ENCODE data around the gene ZIC5.
A peak's percentile ranks its signal among the peaks of the same experiment; 100 is the strongest.
"Not testable (repeated sequence)": the region's sequence is repeated elsewhere in the genome, so short reads cannot be mapped to it uniquely, and the experiment has no call there.

The ZIC5 gene

DNA sequence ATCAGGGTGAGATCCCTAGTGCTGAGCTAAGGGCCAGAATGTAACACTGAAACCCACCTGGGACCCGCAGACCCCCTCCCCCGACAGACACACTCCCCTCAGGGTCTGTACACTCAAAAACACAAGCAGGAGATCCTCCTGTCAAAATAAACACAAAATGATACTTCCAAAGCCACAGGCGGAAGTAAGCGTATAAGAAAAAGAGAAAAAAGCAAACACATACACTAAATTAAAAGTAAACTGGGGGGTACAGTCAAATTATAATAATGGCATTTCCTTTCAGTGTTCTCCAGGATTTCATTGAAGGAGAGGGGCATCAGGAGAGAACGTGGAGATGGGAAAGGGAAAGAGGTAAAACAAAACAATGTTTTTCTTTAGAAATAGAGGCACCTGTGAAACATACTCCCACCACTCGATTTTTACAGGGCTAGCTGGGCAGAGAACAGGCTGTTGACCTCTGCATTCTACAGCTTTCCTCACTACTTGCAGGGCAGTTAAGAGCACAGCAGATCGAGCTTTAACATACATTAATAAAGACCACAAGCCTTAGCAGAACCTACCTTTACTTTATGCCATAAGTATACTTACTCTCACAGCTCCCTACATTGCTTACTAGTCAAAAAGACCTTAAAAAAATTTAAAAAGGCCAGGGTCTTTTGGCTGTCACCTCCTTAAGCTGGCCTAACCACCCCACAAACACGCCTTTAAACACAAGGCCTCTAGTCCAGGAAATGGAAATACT, 5.3 kb downstream of the ZIC5 start:
- in situ Hi-C loops (cut with MboI; ENCODE audit: low pct_unique_long_range_greater_than_20kb, low sequenced_read_pairs), result no loop called here
- no peak for DNase-seq

GRCh38 chr13:99965329-99966000, 6.1 kb downstream of the ZIC5 start:
- in situ Hi-C loops (cut with MboI; ENCODE audit: low pct_unique_long_range_greater_than_20kb, low sequenced_read_pairs), result no loop called here

DNA sequence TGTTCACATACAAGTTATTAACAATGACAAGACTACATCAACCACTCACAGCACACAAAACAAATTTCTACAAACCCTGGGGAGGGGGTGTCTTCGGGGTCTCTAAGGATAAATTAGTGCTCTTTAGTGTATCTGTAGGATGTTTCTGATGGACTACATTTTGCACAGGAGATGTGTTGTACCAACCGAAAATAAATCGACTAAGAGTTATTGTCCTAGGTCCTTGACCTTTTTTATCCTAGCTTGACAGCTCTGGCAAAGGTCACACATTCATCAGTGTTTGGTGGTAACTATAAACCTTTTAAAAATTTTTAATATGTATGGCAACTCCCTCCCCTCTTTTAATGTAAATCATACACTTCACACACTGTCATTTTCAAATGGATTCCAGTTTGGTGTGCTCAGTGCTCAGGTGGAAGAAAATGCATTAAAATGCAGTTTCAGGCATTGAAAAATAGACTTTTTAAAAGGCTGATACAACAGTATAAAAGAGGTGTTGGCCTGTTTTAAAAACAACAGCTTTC, 7.7 kb downstream of the ZIC5 start:
- DNase-seq, result no peak
- in situ Hi-C loops (cut with MboI; ENCODE audit: low pct_unique_long_range_greater_than_20kb, low sequenced_read_pairs), result no loop called here

More at GRCh38 chr13:99965329-99966000, 6.1 kb downstream of the ZIC5 start:
- no peak for DNase-seq

- DNase-seq, result no peak
- in situ Hi-C loops (cut with MboI; ENCODE audit: low pct_unique_long_range_greater_than_20kb, low sequenced_read_pairs), result no loop called here
Observed at GRCh38 chr13:99962242-99962641, 9.3 kb downstream of the ZIC5 start.

DNA sequence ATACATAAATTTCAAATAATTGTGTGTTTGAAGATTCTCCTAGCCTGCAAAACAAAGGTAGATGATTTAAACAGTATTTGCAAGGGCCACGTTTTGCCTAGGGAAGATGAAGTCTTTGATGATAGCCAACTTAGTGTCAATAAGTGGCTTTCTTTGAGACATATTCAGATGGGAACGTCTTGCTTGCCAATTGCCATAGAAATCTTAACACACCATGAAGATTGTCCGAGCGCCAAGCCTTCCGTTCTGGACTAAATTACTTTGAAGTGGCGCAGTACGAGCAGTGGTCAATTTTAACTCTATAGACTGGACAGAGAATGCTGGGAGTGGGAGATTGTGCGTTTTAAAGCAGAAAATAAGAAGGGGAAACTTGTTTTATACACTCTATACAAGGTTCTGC, 9.9 kb downstream of the ZIC5 start:
- in situ Hi-C loops (cut with MboI; ENCODE audit: low pct_unique_long_range_greater_than_20kb, low sequenced_read_pairs), result no loop called here

GRCh38 chr13:99960663-99961311, 10.8 kb downstream of the ZIC5 start:
- DNase-seq, result no peak
- in situ Hi-C loops (cut with MboI; ENCODE audit: low pct_unique_long_range_greater_than_20kb, low sequenced_read_pairs), result no loop called here

More for the DNA sequence above, 9.9 kb downstream of the ZIC5 start:
- DNase-seq, result no peak

GRCh38 chr13:99959540-99960230, 11.9 kb downstream of the ZIC5 start:
- no peak for DNase-seq
- in situ Hi-C loops (cut with MboI; ENCODE audit: low pct_unique_long_range_greater_than_20kb, low sequenced_read_pairs), result no loop called here

GRCh38 chr13:99959127-99959539, 12.4 kb downstream of the ZIC5 start:
- no peak for DNase-seq
- in situ Hi-C loops (cut with MboI; ENCODE audit: low pct_unique_long_range_greater_than_20kb, low sequenced_read_pairs), result no loop called here

DNA sequence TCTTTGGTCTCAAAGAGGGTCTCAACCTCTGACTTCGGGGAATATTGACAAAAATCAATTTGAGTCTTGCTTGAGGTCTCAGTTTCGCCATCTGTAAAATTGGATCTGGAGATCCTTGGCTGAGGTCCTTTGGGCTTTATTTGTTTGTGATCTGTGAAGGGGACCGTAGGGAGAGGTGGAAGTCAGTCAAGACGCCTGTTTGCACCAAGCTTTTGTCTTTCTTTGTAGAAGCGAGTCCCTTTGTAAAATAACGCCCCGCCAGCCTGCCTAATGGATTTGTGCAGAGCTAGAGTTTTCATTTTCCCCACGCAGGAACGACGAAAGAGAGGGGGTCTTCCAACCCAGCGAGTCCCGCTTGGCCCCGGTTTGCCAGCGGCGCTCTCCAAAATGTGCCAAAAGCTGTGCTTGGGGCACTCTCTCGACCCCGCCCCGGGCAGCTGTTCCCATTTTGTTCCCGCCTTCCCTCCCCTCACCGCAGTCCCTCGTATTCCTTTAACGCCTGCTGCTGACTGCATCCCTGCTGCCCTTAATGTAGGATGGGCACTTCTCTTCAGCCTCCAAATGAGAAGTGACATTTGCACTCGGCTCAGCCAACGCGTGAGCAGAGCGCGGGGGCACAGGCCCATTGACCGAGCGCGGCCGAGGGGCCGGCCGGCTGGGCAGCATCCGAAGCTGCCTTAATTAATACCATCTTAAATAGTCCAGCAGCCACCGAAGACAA, 13.0 kb downstream of the ZIC5 start:
- in situ Hi-C loops (cut with MboI; ENCODE audit: low pct_unique_long_range_greater_than_20kb, low sequenced_read_pairs), result no loop called here
- DNase-seq, result no peak

DNA sequence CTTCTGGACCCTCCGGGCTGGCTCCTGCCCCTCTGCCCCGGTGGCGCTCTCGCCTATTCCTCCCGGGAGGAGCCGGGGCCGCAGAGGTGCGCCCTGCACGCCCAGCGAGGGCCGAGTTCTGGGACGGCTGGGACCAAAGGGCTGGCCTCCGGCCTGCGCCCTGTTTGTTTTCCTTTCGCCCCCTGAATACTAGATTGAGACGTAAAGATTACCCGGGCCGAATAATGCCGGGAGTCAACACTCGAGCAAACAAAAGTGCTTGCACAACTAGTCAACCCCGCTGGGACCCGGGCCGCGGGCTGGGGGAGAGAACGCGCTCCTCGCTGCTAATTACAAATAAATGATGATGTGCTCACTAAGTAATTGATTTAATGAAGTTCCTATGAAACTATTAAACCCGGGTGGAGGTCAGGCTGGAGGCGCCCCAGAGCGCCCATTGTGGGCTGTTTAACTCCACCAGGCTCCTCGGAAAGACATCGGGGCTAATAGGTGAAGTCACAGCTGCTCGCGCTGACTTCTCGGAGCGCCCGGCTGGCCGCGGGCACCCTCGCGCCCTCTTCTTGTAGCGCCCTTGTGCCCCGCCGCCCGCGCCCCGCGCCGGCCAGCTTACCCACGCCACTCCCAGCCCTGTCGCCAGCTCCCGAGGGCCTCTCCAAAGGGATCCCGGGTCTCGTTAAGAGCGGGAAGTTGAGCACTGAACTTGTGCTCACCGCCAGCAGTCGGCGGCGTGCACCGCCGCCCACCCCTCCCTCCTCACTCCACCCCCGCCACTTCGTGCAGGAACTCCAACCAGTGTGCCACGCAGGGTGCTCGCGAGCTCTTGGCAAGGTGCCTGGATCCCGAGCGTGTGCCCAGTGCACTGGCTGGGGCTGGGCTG, 14.9 kb downstream of the ZIC5 start:
- in situ Hi-C loops (cut with MboI; ENCODE audit: low pct_unique_long_range_greater_than_20kb, low sequenced_read_pairs), result no loop called here
- DNase-seq, result no peak

DNA sequence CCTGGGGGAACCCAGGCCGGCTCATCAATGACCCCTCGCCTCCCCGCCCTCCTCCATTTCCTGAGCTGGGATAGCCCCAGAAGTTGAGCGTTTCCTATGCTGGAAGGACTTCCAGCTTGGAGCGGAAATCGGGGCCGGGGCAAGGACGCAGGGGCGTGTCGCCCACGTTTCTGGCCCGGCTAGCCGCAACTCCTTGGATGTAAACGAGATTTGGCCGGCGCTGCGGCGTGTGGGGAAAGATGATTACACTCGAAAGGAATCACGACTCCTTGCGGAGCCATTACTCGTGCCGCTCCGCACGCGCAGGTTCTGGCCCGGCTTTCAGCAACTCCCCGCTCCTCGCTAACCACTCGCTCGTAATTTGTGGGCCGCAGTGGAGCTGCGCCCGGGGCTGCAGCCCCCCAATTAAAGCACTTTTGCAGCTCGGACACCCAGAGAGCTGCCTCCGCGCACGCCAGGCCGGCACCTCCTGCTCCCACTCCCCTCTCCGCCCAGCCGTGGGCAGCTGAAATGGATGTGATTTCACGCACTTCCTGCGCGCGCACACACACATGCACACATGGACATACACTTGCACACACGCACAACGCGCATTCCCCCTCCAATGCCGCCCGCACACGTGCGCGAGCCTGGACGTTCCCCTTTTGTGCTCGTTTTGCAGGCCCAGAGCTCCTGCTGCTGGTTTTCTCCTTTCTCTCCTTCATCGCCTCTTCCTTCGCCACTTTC, 15.7 kb downstream of the ZIC5 start:
- no peak for DNase-seq

DNA sequence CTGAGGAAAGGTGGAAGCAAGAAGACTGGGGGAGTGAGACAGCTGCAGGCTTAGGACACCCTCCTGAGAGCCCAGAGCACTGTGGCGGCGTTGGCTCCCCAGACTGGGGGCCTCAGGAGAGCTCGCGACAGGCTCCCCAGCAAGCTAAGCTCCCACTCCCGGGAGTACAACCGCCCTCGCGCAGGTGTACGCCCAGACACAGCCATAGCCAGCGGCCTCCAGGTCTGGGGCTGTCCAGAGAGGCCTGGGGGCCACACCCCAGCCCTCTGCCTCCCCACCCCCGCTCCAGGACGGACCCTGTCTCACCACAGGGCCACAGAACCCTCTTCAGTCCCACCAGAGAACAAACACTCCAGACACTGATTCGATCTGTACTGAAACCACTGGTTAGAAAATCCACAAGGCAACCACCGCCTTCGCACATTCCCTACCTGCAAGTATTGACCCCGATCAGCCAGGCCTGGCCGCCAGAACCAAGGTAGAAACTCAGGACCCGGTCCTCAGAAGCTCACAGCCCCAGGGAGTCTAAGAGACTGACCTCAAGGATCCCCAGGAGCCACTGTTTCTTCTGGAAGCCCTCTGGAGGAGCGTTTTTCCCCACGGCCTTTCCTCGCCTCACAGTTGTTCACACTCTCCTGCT, 16.3 kb downstream of the ZIC5 start:
- no peak for DNase-seq
- in situ Hi-C loops (cut with MboI; ENCODE audit: low pct_unique_long_range_greater_than_20kb, low sequenced_read_pairs), result no loop called here

More for the DNA sequence above, 15.7 kb downstream of the ZIC5 start:
- in situ Hi-C loops (cut with MboI; ENCODE audit: low pct_unique_long_range_greater_than_20kb, low sequenced_read_pairs), result no loop called here

DNA sequence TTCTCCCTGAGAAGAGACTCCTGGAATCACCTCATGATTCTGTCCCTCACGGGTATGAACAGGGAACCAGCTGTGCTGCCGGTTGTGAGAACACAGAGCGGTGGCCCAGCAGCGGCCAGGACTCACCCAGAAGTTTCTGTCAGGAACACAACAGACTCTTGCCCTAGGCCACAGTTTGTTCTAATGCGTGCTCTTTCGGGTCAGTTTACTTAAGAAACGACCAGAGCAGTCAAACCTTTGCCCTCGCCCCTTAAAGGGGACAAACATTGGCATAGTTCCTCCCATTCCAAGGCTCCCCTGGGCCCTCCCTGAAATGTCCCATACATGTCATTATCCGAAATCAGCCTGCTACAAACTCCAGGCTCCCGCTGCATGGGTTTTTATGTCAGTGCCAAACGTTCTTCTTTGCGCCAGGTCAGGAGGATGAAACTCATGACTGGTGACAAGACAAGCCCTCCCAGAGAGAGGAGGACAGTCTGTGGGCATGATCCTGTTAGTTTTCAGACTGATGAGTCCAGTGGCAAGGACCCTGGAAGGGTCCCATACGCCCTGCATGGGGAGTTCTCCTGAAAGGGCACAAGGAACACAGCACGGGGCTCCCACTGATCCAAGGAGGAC, 18.3 kb downstream of the ZIC5 start:
- no peak for DNase-seq
- in situ Hi-C loops (cut with MboI; ENCODE audit: low pct_unique_long_range_greater_than_20kb, low sequenced_read_pairs), result no loop called here

- DNase-seq; in situ Hi-C loops (cut with MboI; ENCODE audit: low pct_unique_long_range_greater_than_20kb, low sequenced_read_pairs): not testable (repeated sequence)
Observed at GRCh38 chr13:99951666-99952065, 19.9 kb downstream of the ZIC5 start.

DNA sequence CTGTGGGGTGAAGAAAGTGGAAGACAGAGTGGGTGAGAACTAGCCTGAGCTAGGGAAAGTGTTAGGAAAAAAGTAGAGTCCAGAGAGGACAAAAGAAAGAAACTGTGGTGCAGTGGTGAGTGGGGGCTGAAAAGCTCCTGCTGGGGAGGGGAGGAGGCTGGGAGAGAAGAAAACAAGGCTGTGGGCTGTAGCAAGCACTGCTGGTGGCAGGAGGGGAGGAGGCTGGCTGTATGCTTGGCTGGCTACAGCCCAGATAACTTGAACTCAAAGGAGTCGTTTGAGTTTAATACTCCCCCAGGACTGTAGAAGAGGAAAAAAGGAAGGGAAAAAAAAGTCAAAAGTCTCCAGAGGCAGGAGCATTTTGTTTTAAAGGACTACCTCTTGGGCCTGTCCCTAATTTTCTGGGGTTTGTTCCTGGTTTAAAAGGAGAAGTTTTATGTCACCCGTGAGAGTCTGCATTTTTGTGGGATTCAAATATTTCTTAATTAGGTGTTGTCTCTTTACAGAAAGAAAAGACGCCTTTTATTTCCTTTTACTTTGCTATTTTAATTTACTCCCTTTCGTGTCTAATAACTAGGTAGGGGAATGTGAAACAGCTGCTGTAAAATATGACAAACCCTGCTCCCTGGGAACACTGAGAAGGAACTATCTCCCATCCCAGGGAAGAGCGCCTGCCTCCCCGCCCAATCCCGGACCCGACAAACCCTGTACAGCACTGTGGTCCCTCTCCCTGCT, 21.7 kb downstream of the ZIC5 start:
- peak; percentile 34 for DNase-seq
- in situ Hi-C loops (cut with MboI; ENCODE audit: low pct_unique_long_range_greater_than_20kb, low sequenced_read_pairs), result no loop called here
